Nasal cavity respiratory epithelium epithelial cell of viscerocranial mucosa (primary cell): ENCODE measurements around the gene SIMC1. TPM values are rescaled to one million over a fixed set of nuclear protein-coding genes. Genes with fewer than 3 reads are reported as not detected.

Experiments used
- total RNA-seq: library from RNA; depleted of rRNA; stranded (reverse); fragments of >200 nt; gene quantifications from 2 replicates; pipeline ENCODE4 v1.2.3, GENCODE V29; 2014

Gene SIMC1
- 1.0 and 7.3 TPM in 2 replicates for total RNA-seq

DNA sequence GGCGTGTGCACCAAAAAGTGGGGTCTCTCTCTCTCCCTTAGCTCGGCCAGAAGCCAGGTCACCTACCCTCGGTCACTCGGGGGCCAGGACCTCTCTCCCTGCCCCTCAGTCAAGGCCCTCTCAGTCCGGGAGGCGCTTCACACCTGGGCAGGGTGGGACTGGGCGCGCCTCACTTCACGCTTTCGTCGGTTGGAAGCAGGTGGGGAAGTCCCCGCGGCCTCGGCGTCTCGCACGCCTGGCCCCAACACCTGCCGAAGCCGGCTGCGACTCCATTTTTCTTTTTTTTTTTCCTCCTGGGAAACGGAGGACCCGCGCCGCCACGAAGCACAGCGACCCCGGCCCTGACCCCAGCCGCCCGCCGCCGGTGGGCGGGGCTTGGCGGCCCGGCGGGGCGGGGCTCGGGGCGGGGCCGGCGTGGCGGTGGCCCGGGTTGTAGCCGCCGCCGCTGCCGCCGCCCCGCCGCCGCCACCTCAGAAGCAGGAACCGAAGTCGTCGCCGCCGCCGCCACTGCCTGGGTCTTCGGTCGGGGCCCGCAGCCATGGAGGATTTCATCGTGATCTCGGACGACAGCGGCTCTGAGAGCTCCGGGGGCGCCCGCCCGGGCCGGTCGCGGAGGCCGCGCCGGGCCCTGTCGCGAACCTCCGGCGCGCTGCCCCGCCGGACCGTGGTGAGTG lies at the start of gene SIMC1:
TSS of gene SIMC1 (plus strand) at position 454 of the 674 bp plus-strand sequence. CDS start at position 539, 85 bp downstream.

DNA sequence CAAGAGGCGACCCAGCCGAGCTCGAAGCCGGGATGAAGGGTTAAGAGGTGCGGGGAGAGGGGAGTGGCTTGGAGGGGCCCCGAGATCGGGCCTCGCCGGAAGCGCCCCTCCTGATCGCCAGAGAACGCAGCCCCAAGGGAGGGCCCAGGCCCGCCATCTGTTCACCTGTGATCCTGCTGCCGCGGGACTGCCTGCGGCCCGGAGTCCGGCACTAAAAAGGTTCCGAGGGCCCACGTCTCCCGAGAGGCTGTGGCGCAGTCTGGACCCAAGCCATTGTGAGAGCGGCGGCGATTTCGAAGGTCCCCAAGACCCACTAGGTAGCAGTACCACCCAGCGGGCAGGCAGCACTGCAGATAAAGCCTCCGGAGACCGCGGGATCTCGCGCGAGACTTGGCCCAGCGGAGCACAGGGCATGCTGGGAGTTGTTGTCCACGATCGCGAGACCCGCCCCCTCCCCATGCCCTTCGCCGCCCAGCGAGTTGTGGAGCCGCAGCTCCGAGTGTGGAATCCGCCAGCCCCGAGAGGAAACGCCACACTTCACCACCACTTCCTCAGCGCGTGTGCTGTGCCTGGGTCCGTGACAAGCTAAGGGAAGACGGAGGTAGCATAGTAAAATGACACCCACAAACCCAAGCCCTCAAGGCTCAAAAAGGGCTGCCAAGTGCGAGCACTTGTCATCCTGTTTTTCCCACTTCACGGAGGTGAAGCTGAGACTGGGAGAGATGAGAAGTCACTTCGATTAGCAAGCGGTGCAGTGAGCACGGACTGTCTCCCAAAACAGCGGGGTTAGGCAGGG lies 123.4 kb downstream of the SIMC1 start, which contains the start of gene KIAA1191:
TSS of gene KIAA1191 (minus strand) at position 328 of the 796 bp plus-strand sequence. CDS start 2,256 bp downstream, outside the sequence.

DNA sequence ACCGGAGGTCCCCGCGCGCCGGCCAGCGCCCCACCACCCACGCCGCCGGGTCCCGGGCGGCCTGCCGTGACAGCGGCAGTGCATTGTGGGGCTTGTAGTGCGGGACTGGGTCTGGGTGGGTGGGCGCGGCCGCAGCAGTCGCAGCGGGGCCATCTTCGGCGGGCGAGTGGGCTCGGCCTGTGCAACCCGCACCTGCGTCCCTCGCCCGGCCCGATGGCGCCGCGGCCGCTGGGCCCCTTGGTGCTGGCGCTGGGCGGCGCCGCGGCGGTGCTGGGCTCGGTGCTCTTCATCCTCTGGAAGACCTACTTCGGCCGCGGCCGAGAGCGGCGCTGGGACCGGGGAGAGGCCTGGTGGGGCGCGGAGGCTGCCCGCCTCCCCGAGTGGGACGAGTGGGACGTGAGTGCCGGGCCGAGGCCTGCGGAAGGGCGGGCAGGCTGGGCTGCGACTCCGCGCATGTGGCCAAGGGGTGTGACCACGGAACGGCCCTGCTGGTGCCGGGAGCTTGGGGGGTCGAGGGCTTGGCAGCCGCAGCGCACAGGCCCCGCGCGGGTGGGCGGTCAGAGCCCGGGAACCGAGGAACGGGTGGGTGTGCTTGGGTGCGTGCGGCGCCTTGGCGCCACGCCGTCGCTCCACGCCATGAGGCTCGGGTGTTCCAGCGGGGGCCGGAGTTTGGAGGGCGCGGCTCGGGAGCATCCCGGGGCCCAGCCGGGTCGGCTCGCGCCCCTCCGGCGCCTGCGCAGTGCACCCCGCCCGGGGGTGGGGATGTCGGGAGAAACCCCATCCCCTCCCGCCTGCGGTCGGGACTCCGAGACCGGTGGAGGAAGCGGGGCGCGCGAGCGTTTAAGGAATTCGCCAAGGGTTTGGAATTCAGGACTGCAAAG lies 127.4 kb downstream of the SIMC1 start, which contains the start of gene ARL10:
TSS of gene ARL10 (plus strand) at position 137 of the 881 bp plus-strand sequence. CDS start at position 214, 77 bp downstream.

DNA sequence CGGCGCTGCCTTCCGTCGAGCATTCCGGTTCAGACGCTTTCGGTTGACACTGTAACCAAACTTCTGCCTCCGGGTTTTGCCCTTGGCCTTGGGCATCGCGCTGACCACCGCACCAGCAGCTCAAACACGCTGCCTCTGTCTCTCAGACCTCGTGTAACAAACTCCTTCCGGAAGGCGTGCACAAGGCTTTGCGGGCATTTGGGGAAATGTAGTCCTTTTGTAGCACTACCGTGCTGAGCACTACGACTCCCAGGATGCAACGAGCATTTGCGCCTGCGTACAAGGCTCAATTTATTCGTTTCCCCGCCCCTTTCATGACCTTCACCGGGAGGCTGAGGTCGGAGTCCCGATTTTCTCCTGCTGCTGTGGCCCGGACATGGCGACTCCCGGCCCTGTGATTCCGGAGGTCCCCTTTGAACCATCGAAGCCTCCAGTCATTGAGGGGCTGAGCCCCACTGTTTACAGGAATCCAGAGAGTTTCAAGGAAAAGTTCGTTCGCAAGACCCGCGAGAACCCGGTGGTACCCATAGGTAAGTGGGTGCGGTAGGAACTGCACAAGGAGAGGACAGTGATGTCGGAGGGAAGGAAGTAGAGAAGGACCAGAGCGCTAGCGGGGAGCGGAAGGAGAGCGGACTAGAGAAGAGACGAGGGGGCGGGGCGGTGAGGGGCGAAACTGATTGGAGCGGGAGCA lies 150.4 kb downstream of the SIMC1 start, which contains the start of the genes HIGD2A and NOP16:
TSS of gene HIGD2A (plus strand) at position 308 of the 691 bp plus-strand sequence. CDS start at position 377, 69 bp downstream.
TSS of gene NOP16 (minus strand) at position 155 of the 691 bp plus-strand sequence. CDS start at position 96, 59 bp downstream.

Other genes starting within 250 kb of the SIMC1 start
- gene KIAA1191, start 123.3 kb downstream of the SIMC1 start, total RNA-seq: 91.2 and 101 TPM in 2 replicates
- 3.4 and 9.6 TPM in 2 replicates for gene ARL10, start 127.1 kb downstream of the SIMC1 start, total RNA-seq
- gene NOP16, start 150.2 kb downstream of the SIMC1 start, total RNA-seq: 25.0 and 26.7 TPM in 2 replicates
- gene HIGD2A, start 150.3 kb downstream of the SIMC1 start, total RNA-seq: 26.3 and 32.5 TPM in 2 replicates
- 184 and 252 TPM in 2 replicates for gene CLTB, start 178.1 kb downstream of the SIMC1 start, total RNA-seq
- 49.6 and 56.2 TPM in 2 replicates for gene FAF2, start 210.0 kb downstream of the SIMC1 start, total RNA-seq